ENCODE measurements around the gene ERC2. TPM values are rescaled to one million over a fixed set of nuclear protein-coding genes. Genes with fewer than 3 reads are reported as not detected.

ERC2 gene
- total RNA-seq, 3 donors from 2014 or later (not counting 1 experiment from before 2014, with no cell fraction given) = not detected

DNA sequence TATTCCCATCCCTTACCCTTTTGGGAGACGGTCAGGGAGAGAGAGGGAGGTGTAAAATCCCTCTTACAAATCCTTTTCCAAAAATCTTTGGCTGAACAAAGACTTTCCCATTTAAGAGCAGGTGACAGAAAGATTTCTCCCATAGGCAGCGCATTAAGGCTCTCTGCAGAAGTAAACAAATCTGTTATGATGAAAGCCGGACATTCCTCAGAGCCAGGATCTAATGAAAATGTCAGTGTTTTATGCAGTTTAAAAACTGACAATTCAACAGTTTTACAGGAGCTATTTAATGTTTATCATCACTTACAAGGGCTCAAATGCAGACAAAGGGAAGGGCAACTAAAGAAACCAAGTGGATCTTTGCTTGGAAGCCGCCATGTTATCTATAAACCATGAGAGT, 872.8 kb downstream of the ERC2 start:
- 90% methylated on average over 3 of the region's 4 CpGs for WGBS (ENCODE audit: insufficient coverage)
- ATAC-seq (no peak), DNase-seq (no peak)
- H3K27me3 Mint-ChIP-seq (ENCODE audit: low read depth in 2 of 2) = no peaks in the 10 kb centered on the region
- no peaks in the 10 kb centered on the region for H3K36me3 ChIP-seq (ENCODE audit: control insufficient read depth, insufficient read depth, low read length)
- H3K4me1 Mint-ChIP-seq = no peaks in the 10 kb centered on the region
- peaks cover 6% of the 10 kb centered on the region in 2 donors for H3K9me3 Mint-ChIP-seq
- H3K27ac ChIP-seq (ENCODE audit: low read length) = no peak overlapping the region
- no peak overlapping the region for H3K4me3 ChIP-seq (ENCODE audit: low read length)
- TF ChIP-seq, protein P1, sequence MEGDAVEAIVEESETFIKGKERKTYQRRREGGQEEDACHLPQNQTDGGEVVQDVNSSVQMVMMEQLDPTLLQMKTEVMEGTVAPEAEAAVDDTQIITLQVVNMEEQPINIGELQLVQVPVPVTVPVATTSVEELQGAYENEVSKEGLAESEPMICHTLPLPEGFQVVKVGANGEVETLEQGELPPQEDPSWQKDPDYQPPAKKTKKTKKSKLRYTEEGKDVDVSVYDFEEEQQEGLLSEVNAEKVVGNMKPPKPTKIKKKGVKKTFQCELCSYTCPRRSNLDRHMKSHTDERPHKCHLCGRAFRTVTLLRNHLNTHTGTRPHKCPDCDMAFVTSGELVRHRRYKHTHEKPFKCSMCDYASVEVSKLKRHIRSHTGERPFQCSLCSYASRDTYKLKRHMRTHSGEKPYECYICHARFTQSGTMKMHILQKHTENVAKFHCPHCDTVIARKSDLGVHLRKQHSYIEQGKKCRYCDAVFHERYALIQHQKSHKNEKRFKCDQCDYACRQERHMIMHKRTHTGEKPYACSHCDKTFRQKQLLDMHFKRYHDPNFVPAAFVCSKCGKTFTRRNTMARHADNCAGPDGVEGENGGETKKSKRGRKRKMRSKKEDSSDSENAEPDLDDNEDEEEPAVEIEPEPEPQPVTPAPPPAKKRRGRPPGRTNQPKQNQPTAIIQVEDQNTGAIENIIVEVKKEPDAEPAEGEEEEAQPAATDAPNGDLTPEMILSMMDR (IDR thresholded peaks at IDR 0.05) = no peak
- no peaks in the 10 kb centered on the region for H3K36me3 Mint-ChIP-seq
- no peaks in the 10 kb centered on the region for H3K27me3 ChIP-seq (ENCODE audit: control insufficient read depth, insufficient read depth, low read length)
- no peaks in the 10 kb centered on the region for H3K9me3 ChIP-seq (ENCODE audit: control insufficient read depth, insufficient read depth, low read length)
- no peak overlapping the region for H3K4me3 Mint-ChIP-seq
- intact Hi-C loops (cut with micrococcal nuclease) = no loop called here
- no peaks in the 10 kb centered on the region for H3K4me1 ChIP-seq (ENCODE audit: control insufficient read depth, insufficient read depth, low read length)
- H3K27ac Mint-ChIP-seq = no peak overlapping the region

DNA sequence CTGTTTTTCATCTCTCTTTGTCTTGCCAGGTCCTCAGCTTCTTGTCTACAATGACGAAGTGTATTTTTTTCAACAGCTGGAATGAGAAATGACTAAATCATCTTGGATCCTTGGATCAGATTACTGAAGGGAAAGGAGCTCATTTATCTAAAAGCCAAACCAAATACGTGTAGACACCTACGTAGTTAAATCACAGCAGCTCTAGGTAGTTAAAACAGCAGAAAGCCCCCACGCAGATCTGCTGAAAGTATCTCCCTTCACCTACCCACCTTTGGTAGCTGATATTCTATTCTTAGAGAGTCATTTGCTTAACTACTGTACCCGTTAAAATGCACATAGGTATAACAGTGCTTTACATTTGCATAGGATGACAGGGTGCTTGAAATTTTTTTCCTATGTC, 875.7 kb downstream of the ERC2 start:
- no peaks in the 10 kb centered on the region for H3K4me1 Mint-ChIP-seq
- DNase-seq = no peak
- intact Hi-C loops (cut with micrococcal nuclease) = no loop called here
- TF ChIP-seq, protein P1 (IDR thresholded peaks at IDR 0.05) = no peak
- WGBS (ENCODE audit: insufficient coverage) = 87% methylated on average over 4 of the region's 5 CpGs
- Histone ChIP-seq H3K4me1 (ENCODE audit: control insufficient read depth, insufficient read depth, low read length) (no peaks in the 10 kb centered on the region), H3K36me3 (ENCODE audit: control insufficient read depth, insufficient read depth, low read length) (no peaks in the 10 kb centered on the region), H3K9me3 (ENCODE audit: control insufficient read depth, insufficient read depth, low read length) (no peaks in the 10 kb centered on the region), H3K27ac (ENCODE audit: low read length) (no peak overlapping the region), H3K27me3 (ENCODE audit: control insufficient read depth, insufficient read depth, low read length) (no peaks in the 10 kb centered on the region), H3K4me3 (ENCODE audit: low read length) (no peak overlapping the region)
- H3K36me3 Mint-ChIP-seq = no peaks in the 10 kb centered on the region
- H3K27ac Mint-ChIP-seq = no peak overlapping the region
- ATAC-seq = no peak
- H3K9me3 Mint-ChIP-seq = peaks cover 6% of the 10 kb centered on the region in 2 donors
- H3K4me3 Mint-ChIP-seq = no peak overlapping the region
- H3K27me3 Mint-ChIP-seq (ENCODE audit: low read depth in 2 of 2) = no peaks in the 10 kb centered on the region

DNA sequence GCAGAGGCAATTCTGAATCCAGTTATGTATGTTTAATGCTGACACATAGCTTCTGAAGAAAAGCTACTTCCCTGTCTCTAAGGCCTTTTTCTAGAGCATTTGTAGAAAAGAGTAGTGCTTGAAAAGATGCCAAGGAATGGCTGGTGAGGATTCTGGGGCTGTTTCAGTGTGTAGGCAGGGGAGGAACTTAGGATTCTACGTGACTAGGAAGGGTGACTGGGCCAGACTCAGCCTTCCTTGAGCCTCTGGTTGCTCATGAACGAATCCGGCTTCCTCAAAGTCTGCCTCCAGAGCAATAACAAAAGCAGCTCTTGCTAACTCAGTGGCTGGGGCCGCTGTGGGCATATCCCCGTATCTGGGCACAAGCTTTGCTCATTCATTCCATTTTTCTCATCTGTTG, 876.4 kb downstream of the ERC2 start:
- Histone ChIP-seq H3K9me3 (ENCODE audit: control insufficient read depth, insufficient read depth, low read length) (no peaks in the 10 kb centered on the region), H3K27ac (ENCODE audit: low read length) (no peak overlapping the region), H3K4me1 (ENCODE audit: control insufficient read depth, insufficient read depth, low read length) (no peaks in the 10 kb centered on the region), H3K36me3 (ENCODE audit: control insufficient read depth, insufficient read depth, low read length) (no peaks in the 10 kb centered on the region), H3K27me3 (ENCODE audit: control insufficient read depth, insufficient read depth, low read length) (no peaks in the 10 kb centered on the region), H3K4me3 (ENCODE audit: low read length) (no peak overlapping the region)
- Mint-ChIP-seq H3K27me3 (ENCODE audit: low read depth in 2 of 2) (no peaks in the 10 kb centered on the region), H3K9me3 (peaks cover 6% of the 10 kb centered on the region in 2 donors), H3K27ac (no peak overlapping the region), H3K4me3 (no peak overlapping the region), H3K36me3 (no peaks in the 10 kb centered on the region), H3K4me1 (no peaks in the 10 kb centered on the region)
- WGBS (ENCODE audit: insufficient coverage) = 83% methylated on average over 5 of the region's 5 CpGs
- TF ChIP-seq, protein P1 (IDR thresholded peaks at IDR 0.05) = no peak
- DNase-seq (no peak), ATAC-seq (no peak)
- intact Hi-C loops (cut with micrococcal nuclease) = no loop called here

DNA sequence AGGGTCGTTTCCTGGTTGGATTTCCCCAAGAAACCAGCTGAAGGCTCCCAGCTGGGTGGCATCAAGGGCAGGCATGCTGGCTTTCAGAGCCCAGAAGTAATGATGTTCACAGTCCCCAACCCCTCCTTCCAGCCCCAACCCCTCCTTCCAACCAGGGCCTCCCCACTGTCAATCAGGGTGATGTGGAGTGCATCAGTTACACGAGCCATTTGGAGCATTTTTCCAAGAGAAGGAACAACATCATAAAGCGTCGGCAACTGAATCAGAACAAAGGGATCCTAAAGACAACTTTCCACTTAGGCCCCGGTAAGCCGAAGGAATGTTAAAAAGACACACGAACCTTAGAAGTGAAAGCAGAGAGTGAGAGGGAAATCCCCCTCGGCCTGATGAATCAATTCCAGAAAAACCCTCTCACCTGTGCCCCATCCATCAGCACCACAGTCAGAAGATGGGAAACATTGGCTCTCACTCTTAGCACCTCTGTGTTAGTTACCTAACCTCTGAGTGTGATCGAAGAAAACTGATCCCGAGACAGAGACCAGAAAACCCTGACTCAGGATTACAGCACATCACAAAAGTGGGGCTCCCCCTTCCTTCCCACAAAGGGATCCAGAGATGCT, 880.0 kb downstream of the ERC2 start:
- Histone ChIP-seq H3K4me3 (ENCODE audit: low read length) (no peak overlapping the region), H3K27me3 (ENCODE audit: control insufficient read depth, insufficient read depth, low read length) (no peaks in the 10 kb centered on the region), H3K9me3 (ENCODE audit: control insufficient read depth, insufficient read depth, low read length) (no peaks in the 10 kb centered on the region), H3K27ac (ENCODE audit: low read length) (no peak overlapping the region), H3K4me1 (ENCODE audit: control insufficient read depth, insufficient read depth, low read length) (no peaks in the 10 kb centered on the region), H3K36me3 (ENCODE audit: control insufficient read depth, insufficient read depth, low read length) (no peaks in the 10 kb centered on the region)
- H3K27me3 Mint-ChIP-seq (ENCODE audit: low read depth in 2 of 2) = no peaks in the 10 kb centered on the region
- no peak overlapping the region for H3K27ac Mint-ChIP-seq
- intact Hi-C loops (cut with micrococcal nuclease) = no loop called here
- ATAC-seq (no peak), DNase-seq (no peak)
- H3K36me3 Mint-ChIP-seq = no peaks in the 10 kb centered on the region
- WGBS (ENCODE audit: insufficient coverage) = 89% methylated on average over 7 of the region's 10 CpGs
- TF ChIP-seq, protein P1 (IDR thresholded peaks at IDR 0.05) = no peak
- no peaks in the 10 kb centered on the region for H3K4me1 Mint-ChIP-seq
- H3K9me3 Mint-ChIP-seq = no peaks in the 10 kb centered on the region
- no peak overlapping the region for H3K4me3 Mint-ChIP-seq

All from natural killer cell (primary cell).